ENCODE data around the gene PTBP1.

DNA sequence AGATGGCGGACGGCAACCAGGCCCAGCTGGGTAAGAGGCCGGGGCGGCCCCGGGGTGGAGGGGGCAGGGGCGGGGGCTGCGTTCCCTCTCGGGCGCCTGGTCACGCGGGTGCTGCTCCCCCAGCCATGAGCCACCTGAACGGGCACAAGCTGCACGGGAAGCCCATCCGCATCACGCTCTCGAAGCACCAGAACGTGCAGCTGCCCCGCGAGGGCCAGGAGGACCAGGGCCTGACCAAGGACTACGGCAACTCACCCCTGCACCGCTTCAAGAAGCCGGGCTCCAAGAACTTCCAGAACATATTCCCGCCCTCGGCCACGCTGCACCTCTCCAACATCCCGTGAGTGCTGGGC lies 11.1 kb downstream of the PTBP1 start:
- TF ChIP-seq, protein P1, sequence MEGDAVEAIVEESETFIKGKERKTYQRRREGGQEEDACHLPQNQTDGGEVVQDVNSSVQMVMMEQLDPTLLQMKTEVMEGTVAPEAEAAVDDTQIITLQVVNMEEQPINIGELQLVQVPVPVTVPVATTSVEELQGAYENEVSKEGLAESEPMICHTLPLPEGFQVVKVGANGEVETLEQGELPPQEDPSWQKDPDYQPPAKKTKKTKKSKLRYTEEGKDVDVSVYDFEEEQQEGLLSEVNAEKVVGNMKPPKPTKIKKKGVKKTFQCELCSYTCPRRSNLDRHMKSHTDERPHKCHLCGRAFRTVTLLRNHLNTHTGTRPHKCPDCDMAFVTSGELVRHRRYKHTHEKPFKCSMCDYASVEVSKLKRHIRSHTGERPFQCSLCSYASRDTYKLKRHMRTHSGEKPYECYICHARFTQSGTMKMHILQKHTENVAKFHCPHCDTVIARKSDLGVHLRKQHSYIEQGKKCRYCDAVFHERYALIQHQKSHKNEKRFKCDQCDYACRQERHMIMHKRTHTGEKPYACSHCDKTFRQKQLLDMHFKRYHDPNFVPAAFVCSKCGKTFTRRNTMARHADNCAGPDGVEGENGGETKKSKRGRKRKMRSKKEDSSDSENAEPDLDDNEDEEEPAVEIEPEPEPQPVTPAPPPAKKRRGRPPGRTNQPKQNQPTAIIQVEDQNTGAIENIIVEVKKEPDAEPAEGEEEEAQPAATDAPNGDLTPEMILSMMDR (conservative IDR thresholded peaks at IDR 0.05; ENCODE audit: low read depth in 2 of 2): no peak
- no peak; the same call in 1 of the 2 replicates for TF ChIP-seq POLR2AphosphoS5 (IDR thresholded peaks at IDR 0.05; ENCODE audit: low read depth)
- no peak for TF ChIP-seq STAT1 (IDR thresholded peaks at IDR 0.05; ENCODE audit: unreplicated experiment)
- no peak for TF ChIP-seq CREB1 (CRISPR knock-in tag; IDR thresholded peaks at IDR 0.05; ENCODE audit: low read depth)
- TF ChIP-seq, protein P2, sequence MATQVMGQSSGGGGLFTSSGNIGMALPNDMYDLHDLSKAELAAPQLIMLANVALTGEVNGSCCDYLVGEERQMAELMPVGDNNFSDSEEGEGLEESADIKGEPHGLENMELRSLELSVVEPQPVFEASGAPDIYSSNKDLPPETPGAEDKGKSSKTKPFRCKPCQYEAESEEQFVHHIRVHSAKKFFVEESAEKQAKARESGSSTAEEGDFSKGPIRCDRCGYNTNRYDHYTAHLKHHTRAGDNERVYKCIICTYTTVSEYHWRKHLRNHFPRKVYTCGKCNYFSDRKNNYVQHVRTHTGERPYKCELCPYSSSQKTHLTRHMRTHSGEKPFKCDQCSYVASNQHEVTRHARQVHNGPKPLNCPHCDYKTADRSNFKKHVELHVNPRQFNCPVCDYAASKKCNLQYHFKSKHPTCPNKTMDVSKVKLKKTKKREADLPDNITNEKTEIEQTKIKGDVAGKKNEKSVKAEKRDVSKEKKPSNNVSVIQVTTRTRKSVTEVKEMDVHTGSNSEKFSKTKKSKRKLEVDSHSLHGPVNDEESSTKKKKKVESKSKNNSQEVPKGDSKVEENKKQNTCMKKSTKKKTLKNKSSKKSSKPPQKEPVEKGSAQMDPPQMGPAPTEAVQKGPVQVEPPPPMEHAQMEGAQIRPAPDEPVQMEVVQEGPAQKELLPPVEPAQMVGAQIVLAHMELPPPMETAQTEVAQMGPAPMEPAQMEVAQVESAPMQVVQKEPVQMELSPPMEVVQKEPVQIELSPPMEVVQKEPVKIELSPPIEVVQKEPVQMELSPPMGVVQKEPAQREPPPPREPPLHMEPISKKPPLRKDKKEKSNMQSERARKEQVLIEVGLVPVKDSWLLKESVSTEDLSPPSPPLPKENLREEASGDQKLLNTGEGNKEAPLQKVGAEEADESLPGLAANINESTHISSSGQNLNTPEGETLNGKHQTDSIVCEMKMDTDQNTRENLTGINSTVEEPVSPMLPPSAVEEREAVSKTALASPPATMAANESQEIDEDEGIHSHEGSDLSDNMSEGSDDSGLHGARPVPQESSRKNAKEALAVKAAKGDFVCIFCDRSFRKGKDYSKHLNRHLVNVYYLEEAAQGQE (IDR thresholded peaks at IDR 0.05; ENCODE audit: unreplicated experiment): no peak
- no peak for TF ChIP-seq EZH2phosphoT487 (IDR thresholded peaks at IDR 0.05; ENCODE audit: unreplicated experiment)
- TF ChIP-seq NANOG (IDR thresholded peaks at IDR 0.05; ENCODE audit: borderline replicate concordance): no peak
